Karpas-422 (cell line): Measurements from ENCODE around the gene ADAM8. TPM values are rescaled to one million over a fixed set of nuclear protein-coding genes. Genes with fewer than 3 reads are reported as not detected.
"Not testable (repeated sequence)": the region's sequence is repeated elsewhere in the genome, so short reads cannot be mapped to it uniquely, and the experiment has no call there.

Experiments
- DNase-seq: peaks from one replicate; pipeline ENCODE4 v3.0.0-alpha.2; 2015
- H2AFZ ChIP-seq: fragments of 200-600 bp; sonication (generic); 2 replicates; pipeline ENCODE4 v1.6.1; 2014; ENCODE audit warnings: antibody characterized with exemption, low read length, mixed read lengths
- H3K27ac ChIP-seq: fragments of 200-600 bp; sonication (generic); 2 replicates; pipeline ENCODE4 v1.5.1; 2014; ENCODE audit warnings: mild to moderate bottlenecking, low read length, moderate library complexity
- H3K27me3 ChIP-seq: fragments of 200-600 bp; sonication (generic); 2 replicates; pipeline ENCODE4 v1.6.1; 2014; ENCODE audit warnings: low read length, mixed read lengths
- H3K36me3 ChIP-seq: fragments of 200-600 bp; sonication (generic); 2 replicates; pipeline ENCODE4 v1.6.1; 2014; ENCODE audit warnings: low read length, mixed read lengths; ENCODE audit not compliant: insufficient read depth
- H3K4me1 ChIP-seq: fragments of 200-600 bp; sonication (generic); 2 replicates; pipeline ENCODE4 v1.6.1; 2014; ENCODE audit warnings: mild to moderate bottlenecking, low read length, mixed read lengths
- H3K4me2 ChIP-seq: fragments of 200-600 bp; sonication (generic); 2 replicates; pipeline ENCODE4 v1.6.1; 2014; ENCODE audit warnings: low read length, low read depth, mild to moderate bottlenecking; ENCODE audit not compliant: poor library complexity, severe bottlenecking
- H3K4me3 ChIP-seq: fragments of 200-600 bp; sonication (generic); 2 replicates; pipeline ENCODE4 v1.5.1; 2014; ENCODE audit warnings: mild to moderate bottlenecking, antibody characterized with exemption, low read length, mixed read lengths
- H3K79me2 ChIP-seq: fragments of 200-600 bp; sonication (generic); 2 replicates; pipeline ENCODE4 v1.6.1; 2014; ENCODE audit warnings: mild to moderate bottlenecking, low read length, mixed read lengths
- H3K9ac ChIP-seq: fragments of 200-600 bp; sonication (generic); 2 replicates; pipeline ENCODE4 v1.6.0; 2014; ENCODE audit warnings: low read length
- H3K9me2 ChIP-seq: fragments of 200-600 bp; sonication (generic), shearing (Covaris generic); replicated peaks from 2 replicates; pipeline ENCODE4 v1.6.0; 2014; ENCODE audit warnings: mild to moderate bottlenecking, low read length, moderate library complexity; ENCODE audit not compliant: insufficient read depth
- H3K9me3 ChIP-seq: fragments of 300-700, 200-600 bp; sonication (generic); 2 replicates; pipeline ENCODE4 v1.6.1; 2014; ENCODE audit warnings: low read length, mixed read lengths
- H4K20me1 ChIP-seq: fragments of 200-600 bp; sonication (generic); 2 replicates; pipeline ENCODE4 v1.6.1; 2014; ENCODE audit warnings: mild to moderate bottlenecking, antibody characterized with exemption, low read length, low read depth; ENCODE audit not compliant: insufficient read depth
- total RNA-seq: library from RNA; depleted of rRNA; stranded (reverse); fragments of >200 nt; shearing (Covaris generic); gene quantifications from 2 replicates; pipeline ENCODE4 v1.2.3, GENCODE V29; 2014; ENCODE audit warnings: low replicate concordance; rRNA removed

The ADAM8 gene
- 0.71 and 3.8 TPM in 2 replicates for total RNA-seq

DNA sequence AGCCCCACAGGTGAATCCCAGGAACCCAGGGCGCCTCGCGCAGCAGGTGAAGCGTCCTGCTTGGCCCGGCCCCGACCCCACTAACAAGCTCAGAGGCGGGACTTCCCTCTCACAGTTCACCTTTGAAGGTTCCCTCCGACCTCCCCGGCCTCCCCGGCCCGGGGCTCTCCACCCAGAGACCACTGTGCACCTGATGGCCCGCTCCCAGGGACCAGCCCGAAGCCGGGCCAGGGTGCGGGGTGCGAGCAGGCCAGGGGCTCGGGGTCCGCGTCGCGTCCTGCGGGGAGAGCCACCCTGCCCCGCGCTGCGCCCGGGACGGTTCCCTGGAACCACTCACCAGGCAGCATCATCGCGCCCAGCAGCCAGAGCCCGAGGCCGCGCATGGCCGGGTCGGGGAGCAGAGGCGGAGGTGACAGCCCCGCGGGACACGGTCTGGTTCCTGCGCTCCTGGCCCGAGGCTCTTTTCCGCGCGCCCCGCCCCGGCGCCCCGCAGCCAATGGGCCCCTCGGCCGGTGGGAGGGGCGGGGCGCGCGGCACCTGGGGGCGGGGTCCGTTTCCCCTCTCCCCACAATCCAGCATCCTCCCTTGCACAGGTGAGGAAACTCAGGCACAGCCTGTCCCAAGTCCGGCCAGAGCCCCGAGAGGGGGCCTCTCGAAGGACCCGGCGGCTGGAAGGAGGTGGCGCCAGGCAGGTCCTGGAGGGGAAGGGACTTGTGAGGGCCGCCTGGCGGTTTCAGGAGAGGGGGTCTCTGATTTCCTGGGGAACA is at the start of gene ADAM8:
Gene ADAM8 (minus strand): TSS at position 434 of the 767 bp plus-strand sequence. CDS start 51 bp downstream, at position 383.
- peak within 1 kb of the TSS; percentile 47 for H3K4me2 ChIP-seq
- H3K9ac ChIP-seq: 0 out of 2 replicates have a peak within 1 kb of the TSS, but pooled peaks have one; percentile 37
- H3K79me2 ChIP-seq: no peaks in the 10 kb centered on the region

DNA sequence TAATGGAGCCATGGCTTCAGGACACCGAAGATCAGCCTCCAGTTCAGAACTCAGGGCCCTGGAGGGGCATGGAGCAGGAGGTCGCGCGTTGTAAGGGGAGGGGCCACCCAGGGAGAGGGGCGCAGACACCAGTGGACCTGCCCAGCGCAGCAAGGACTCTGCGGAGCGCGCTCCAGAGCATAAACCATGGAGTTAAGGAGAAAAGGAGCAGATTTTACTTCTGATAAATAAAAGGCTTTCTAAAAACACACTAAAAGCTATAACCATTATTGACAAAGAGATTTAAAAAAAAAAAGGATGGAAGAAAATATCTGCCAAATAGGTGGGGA is 49.5 kb upstream of the ADAM8 start:
- Histone ChIP-seq H3K79me2 (no peaks in the 10 kb centered on the region), H3K4me3 (no peak overlapping the region), H3K27ac (no peak overlapping the region), H3K9ac (no peak overlapping the region), H3K4me1 (peaks cover 26% of the 10 kb centered on the region), H4K20me1 (no peaks in the 10 kb centered on the region; the same call in 1 of the 2 replicates), H3K9me2 (no peaks in the 10 kb centered on the region), H3K4me2 (no peak overlapping the region), H3K9me3 (no peaks in the 10 kb centered on the region), H3K36me3 (no peaks in the 10 kb centered on the region), H3K27me3 (no peaks in the 10 kb centered on the region), H2AFZ (no peak overlapping the region)
- DNase-seq: no peak

More for the DNA sequence above, at the start of gene ADAM8:
- Histone ChIP-seq H2AFZ (no peak within 1 kb of the TSS), H3K27me3 (no peaks in the 10 kb centered on the region), H3K9me2 (no peaks in the 10 kb centered on the region), H4K20me1 (peaks cover 21% of the 10 kb centered on the region; the same call in 1 of the 2 replicates), H3K9me3 (no peaks in the 10 kb centered on the region), H3K27ac (no peak within 1 kb of the TSS), H3K36me3 (no peaks in the 10 kb centered on the region), H3K4me1 (peaks cover 16% of the 10 kb centered on the region), H3K4me3 (no peak within 1 kb of the TSS; the same call in 1 of the 2 replicates)
- DNase-seq: peak; percentile 83

DNA sequence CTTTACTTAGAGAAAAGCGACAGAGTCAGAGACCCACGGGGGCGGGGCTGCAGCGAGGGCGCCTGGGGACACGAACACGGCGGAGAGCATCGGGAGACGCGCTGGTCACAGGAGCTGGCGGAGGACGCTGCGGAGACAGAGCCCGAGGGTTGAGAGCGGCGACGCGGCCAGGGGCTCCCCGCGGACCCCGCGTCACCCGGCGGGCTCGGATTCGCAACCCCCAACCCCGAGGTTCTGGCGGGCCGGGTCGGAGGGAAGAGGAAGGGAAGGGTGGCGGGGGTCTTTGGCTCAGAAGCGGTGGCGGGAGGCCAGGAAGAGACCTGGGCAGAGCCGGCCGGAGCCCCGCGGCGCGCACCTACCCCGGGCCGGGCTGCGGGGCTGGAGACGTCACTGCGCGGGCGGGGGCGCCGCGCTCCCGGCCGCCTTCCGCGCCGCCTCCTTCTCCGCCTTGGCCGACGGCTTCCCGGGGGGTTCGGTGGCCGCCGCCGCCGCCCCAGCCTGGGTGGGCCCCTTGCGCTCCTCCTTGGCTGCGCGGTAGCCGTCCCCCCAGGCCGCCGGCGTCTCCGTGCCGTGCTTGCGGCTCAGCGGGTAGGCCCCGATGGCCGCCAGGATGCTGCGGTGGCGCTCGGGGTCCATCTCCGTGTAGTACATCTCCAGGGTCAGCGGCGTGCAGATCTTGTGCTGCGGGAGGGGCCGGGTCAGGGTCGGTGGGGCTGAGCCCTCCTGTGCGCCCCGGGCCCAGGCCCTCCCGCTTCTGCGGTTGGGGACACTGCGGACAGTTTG is 49.0 kb upstream of the ADAM8 start:
- H3K9ac ChIP-seq: 0 out of 2 replicates have a peak overlapping the region, but pooled peaks have one; percentile 52
- no peak overlapping the region for H3K27ac ChIP-seq
- H3K9me2 ChIP-seq: no peaks in the 10 kb centered on the region
- peaks cover 26% of the 10 kb centered on the region for H3K4me1 ChIP-seq
- H4K20me1 ChIP-seq: no peaks in the 10 kb centered on the region; the same call in 1 of the 2 replicates
- peak overlapping the region; percentile 56 for H3K4me2 ChIP-seq
- H3K9me3 ChIP-seq: no peaks in the 10 kb centered on the region
- no peak overlapping the region; the same call in 1 of the 2 replicates for H3K4me3 ChIP-seq
- no peaks in the 10 kb centered on the region for H3K79me2 ChIP-seq
- H3K27me3 ChIP-seq: no peaks in the 10 kb centered on the region
- no peaks in the 10 kb centered on the region for H3K36me3 ChIP-seq
- H2AFZ ChIP-seq: no peak overlapping the region
- DNase-seq: no peak

DNA sequence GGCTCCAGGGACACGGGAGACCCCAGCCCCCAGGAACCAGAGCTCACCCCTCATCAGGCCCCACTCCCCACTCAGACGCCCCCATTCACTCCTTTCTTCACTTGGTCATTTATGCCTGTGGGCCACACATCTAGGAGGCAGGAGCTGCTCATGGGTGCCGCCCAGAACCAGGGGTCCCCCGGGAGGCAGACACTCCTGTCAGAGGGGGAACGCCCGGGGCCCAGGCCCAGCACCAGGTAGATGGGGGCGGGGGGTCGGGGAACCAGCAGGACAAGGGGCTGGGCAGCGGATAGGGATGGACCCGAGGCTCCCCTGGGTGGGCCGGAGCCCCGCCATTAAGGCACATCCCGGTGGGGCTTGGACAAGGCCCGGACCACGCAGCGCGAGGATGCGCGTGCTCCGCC is 48.2 kb upstream of the ADAM8 start:
- Histone ChIP-seq H3K4me2 (peak overlapping the region; percentile 56), H3K4me3 (peak overlapping the region; percentile 29; the same call in 1 of the 2 replicates), H3K79me2 (no peaks in the 10 kb centered on the region), H3K9ac (peak overlapping the region; percentile 52), H3K27me3 (no peaks in the 10 kb centered on the region), H3K9me3 (no peaks in the 10 kb centered on the region), H3K27ac (no peak overlapping the region), H3K4me1 (peaks cover 24% of the 10 kb centered on the region), H4K20me1 (no peaks in the 10 kb centered on the region; the same call in 1 of the 2 replicates), H3K36me3 (no peaks in the 10 kb centered on the region), H2AFZ (0 out of 2 replicates have a peak overlapping the region, but pooled peaks have one; percentile 21), H3K9me2 (no peaks in the 10 kb centered on the region)
- DNase-seq: no peak

DNA sequence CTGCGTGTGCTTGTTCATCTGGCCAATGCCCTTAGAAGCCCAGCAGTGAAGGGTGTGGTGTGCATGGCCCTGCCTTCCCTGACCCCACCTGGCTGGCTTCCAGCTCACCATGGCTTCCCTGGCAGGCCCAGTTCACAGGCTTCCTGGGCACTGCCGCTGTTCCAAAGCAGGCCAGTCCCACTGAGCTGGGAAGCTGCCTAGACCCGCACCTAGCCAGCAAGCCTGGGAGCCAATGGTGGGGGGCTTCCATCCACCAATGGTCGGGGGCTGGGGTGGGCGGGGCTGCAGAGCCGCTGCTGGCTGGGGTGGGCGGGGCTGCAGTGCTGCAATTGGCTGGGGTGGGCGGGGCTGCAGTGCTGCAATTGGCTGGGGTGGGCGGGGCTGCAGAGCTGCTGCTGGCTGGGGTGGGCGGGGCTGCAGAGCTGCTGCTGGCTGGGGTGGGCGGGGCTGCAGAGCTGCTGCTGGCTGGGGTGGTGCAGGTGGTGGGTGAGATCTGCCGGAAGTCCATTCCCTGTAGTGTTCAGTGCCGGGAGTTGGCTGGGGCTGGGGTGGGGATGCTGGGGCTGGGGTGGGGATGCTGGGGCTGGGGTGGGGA is 47.6 kb upstream of the ADAM8 start:
- H2AFZ ChIP-seq: no peak overlapping the region

DNA sequence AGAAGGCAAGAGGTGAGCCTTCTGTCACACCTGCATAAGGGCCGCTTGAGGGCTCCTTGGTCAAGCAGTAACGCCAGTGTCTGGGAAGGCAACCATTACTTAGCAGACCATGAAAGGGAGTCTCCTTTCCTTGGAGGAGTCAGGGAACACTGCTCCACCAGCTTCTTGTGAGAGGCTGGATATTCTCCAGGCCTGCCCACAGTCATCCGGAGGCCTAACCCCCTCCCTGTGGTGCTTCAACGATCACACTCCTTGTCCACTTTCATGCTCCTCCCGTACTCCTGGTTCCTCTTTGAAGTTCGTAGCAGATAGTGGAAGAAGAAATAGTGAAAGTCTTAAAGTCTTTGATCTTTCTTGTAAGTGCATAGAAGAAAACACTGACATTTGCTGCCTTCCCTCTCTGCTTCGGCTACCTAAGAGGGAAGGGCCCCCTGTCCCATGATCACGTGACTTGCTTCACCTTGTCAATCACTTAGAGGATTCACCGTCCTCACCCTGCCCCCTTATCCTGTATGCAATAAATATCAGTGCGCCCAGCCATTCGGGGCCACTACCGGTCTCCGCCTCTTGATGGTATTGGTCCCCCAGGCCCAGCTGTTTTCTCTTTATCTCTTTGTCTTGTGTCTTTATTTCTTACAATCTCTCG is 45.5 kb upstream of the ADAM8 start:
- H3K4me1 ChIP-seq: peaks cover 15% of the 10 kb centered on the region
- H3K4me2 ChIP-seq, H2AFZ ChIP-seq, H3K4me3 ChIP-seq, H3K9me2 ChIP-seq, H3K36me3 ChIP-seq, H3K27me3 ChIP-seq, DNase-seq, H3K79me2 ChIP-seq, H3K27ac ChIP-seq, H3K9ac ChIP-seq, H4K20me1 ChIP-seq, H3K9me3 ChIP-seq: not testable (repeated sequence)

More for the DNA sequence above, 47.6 kb upstream of the ADAM8 start:
- peaks cover 19% of the 10 kb centered on the region for H3K4me1 ChIP-seq
- no peak overlapping the region for H3K27ac ChIP-seq
- peak; percentile 84 for DNase-seq
- H3K9me3 ChIP-seq: no peaks in the 10 kb centered on the region
- H3K9ac ChIP-seq: no peak overlapping the region
- H4K20me1 ChIP-seq: no peaks in the 10 kb centered on the region; the same call in 1 of the 2 replicates
- H3K4me3 ChIP-seq: no peak overlapping the region
- peak overlapping the region; percentile 56 for H3K4me2 ChIP-seq
- no peaks in the 10 kb centered on the region for H3K79me2 ChIP-seq
- no peaks in the 10 kb centered on the region for H3K9me2 ChIP-seq
- H3K36me3 ChIP-seq: no peaks in the 10 kb centered on the region
- no peaks in the 10 kb centered on the region for H3K27me3 ChIP-seq

DNA sequence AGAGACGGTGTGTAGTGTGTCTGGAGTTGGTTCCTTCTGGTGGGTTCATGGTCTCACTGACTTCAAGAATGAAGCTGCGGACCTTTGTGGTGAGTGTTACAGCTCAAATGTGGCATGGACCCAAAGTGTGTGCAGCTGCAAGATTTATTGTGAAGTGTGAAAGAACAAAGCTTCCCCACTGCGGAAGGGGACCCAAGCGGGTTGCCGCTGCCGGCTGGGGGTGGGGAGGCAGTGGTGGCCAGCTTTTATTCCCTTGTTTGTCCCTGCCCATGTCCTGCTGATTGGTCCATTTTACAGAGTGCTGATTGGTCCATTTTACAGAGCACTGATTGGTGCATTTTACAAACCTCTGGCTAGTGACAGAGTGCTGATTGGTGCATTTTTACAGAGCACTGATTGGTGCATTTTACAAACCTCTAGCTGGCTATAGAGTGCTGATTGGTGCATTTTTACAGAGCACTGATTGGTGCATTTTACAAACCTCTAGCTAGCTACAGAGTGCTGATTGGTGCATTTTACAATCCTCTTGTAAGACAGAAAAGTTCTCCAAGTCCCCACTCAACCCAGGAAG is 44.3 kb upstream of the ADAM8 start:
- H3K79me2 ChIP-seq: not testable (repeated sequence)
- peak; percentile 63 for DNase-seq

More for the DNA sequence above, 44.3 kb upstream of the ADAM8 start:
- not testable (repeated sequence) for H3K36me3 ChIP-seq, H4K20me1 ChIP-seq, H3K27ac ChIP-seq, H3K27me3 ChIP-seq, H3K9me2 ChIP-seq, H2AFZ ChIP-seq, H3K4me1 ChIP-seq, H3K4me2 ChIP-seq, H3K9me3 ChIP-seq, H3K4me3 ChIP-seq, H3K9ac ChIP-seq
